GM12801 (cell line): ENCODE data around the gene ENDOD1.

Experiments used
- CTCF ChIP-seq: IDR thresholded peaks from one replicate; pipeline ENCODE4 v1.5.1; 2011; ENCODE audit warnings: control low read depth; ENCODE audit not compliant: insufficient read length; ENCODE audit errors: extremely low read depth

Gene ENDOD1

GRCh38 chr11:95119361-95120060 lies 29.9 kb downstream of the ENDOD1 start:
- no peak for TF ChIP-seq CTCF

- no peak for TF ChIP-seq CTCF
These were observed 32.1 kb downstream of the ENDOD1 start for GRCh38 chr11:95121698-95122097.

GRCh38 chr11:95123556-95123955 lies 33.9 kb downstream of the ENDOD1 start:
- TF ChIP-seq CTCF = no peak

GRCh38 chr11:95128602-95129001 lies 39.0 kb downstream of the ENDOD1 start:
- no peak for TF ChIP-seq CTCF

GRCh38 chr11:95132956-95133355 lies 43.3 kb downstream of the ENDOD1 start:
- no peak for TF ChIP-seq CTCF

- no peak for TF ChIP-seq CTCF
These were observed 44.8 kb downstream of the ENDOD1 start for GRCh38 chr11:95134491-95134890.

GRCh38 chr11:95135155-95135554 lies 45.5 kb downstream of the ENDOD1 start:
- TF ChIP-seq CTCF = no peak

- no peak for TF ChIP-seq CTCF
These were observed 46.2 kb downstream of the ENDOD1 start for GRCh38 chr11:95135880-95136279.
